VCaP (cell line): Measurements from ENCODE around the gene TOP1.

ENCODE experiments used
- H3K27ac ChIP-seq: fragments of 450-650 bp; 2 replicates; pipeline ENCODE4 v1.5.1; 2017
- TF ChIP-seq, protein P1 (sequence below): fragments of 450-650 bp; conservative IDR thresholded peaks from 2 replicates; pipeline ENCODE4 v1.5.1; 2017; ENCODE audit warnings: mild to moderate bottlenecking, moderate library complexity

TOP1 gene

DNA sequence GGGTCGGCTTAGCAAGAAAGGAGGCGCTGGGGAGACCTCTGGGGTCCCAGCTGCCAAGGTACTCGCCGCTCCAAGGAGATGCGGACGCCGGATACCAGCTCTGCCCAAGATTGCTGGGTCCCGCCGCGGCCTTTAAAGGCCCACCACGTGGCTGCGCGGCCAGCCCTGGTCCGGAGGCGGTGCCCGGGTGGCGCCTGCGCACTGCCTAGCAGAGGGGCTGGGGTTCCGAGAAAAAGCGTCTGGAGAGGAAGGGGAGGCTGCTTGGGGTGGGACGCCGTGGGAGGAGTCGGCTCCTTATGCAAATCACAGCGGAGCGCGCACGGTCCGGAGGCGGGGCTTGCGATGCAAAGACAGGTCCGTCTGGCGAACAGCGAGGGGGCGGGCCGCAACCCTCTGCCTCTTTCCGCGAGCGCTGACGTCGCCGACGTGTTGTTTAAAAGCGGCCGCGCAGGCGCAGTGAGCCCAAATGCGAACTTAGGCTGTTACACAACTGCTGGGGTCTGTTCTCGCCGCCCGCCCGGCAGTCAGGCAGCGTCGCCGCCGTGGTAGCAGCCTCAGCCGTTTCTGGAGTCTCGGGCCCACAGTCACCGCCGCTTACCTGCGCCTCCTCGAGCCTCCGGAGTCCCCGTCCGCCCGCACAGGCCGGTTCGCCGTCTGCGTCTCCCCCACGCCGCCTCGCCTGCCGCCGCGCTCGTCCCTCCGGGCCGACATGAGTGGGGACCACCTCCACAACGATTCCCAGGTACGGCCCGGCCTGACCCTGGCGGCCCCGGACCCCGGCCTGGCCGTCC is at the start of gene TOP1:
TOP1 (plus strand) TSS at position 464 of the 791 bp plus-strand sequence; CDS start at position 710, 246 bp downstream.
- peak within 1 kb of the TSS; percentile 97 for H3K27ac ChIP-seq
- TF ChIP-seq, protein P1, sequence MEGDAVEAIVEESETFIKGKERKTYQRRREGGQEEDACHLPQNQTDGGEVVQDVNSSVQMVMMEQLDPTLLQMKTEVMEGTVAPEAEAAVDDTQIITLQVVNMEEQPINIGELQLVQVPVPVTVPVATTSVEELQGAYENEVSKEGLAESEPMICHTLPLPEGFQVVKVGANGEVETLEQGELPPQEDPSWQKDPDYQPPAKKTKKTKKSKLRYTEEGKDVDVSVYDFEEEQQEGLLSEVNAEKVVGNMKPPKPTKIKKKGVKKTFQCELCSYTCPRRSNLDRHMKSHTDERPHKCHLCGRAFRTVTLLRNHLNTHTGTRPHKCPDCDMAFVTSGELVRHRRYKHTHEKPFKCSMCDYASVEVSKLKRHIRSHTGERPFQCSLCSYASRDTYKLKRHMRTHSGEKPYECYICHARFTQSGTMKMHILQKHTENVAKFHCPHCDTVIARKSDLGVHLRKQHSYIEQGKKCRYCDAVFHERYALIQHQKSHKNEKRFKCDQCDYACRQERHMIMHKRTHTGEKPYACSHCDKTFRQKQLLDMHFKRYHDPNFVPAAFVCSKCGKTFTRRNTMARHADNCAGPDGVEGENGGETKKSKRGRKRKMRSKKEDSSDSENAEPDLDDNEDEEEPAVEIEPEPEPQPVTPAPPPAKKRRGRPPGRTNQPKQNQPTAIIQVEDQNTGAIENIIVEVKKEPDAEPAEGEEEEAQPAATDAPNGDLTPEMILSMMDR = no peak

GRCh38 chr20:40979247-40979646 is 49.4 kb upstream of the TOP1 start:
- TF ChIP-seq, protein P1 = no peak
- no peak overlapping the region for H3K27ac ChIP-seq

GRCh38 chr20:40980106-40980827 is 48.4 kb upstream of the TOP1 start:
- TF ChIP-seq, protein P1 = no peak

GRCh38 chr20:40980828-40981310 is 47.8 kb upstream of the TOP1 start:
- no peak overlapping the region for H3K27ac ChIP-seq
- TF ChIP-seq, protein P1 = no peak

More at GRCh38 chr20:40980106-40980827, 48.4 kb upstream of the TOP1 start:
- H3K27ac ChIP-seq = no peak overlapping the region

GRCh38 chr20:40982415-40983145 is 46.0 kb upstream of the TOP1 start:
- TF ChIP-seq, protein P1 = no peak
- H3K27ac ChIP-seq = no peak overlapping the region

GRCh38 chr20:40983898-40984297 is 44.7 kb upstream of the TOP1 start:
- TF ChIP-seq, protein P1 = no peak
- H3K27ac ChIP-seq = no peak overlapping the region

- H3K27ac ChIP-seq = no peak overlapping the region
These were observed 44.1 kb upstream of the TOP1 start for GRCh38 chr20:40984496-40984895.

More at GRCh38 chr20:40984496-40984895, 44.1 kb upstream of the TOP1 start:
- TF ChIP-seq, protein P1 = no peak
